HCT116 (cell line): ENCODE data around the gene CCDC9B.

Source experiments
- CTCF ChIP-seq, 3 experiments: fragments of 200-600 bp in 1 of 3; sonication (generic) in 1 of 3; IDR thresholded peaks in 2 of 3; conservative IDR thresholded peaks in 1 of 3; 2 replicates each; pipeline ENCODE4 v1.5.1; 2012 to 2017; ENCODE audit warnings: low read depth in 2 of 3, low read length in 2 of 3, antibody characterized with exemption in 1 of 3, borderline replicate concordance in 1 of 3, control low read depth in 1 of 3, mild to moderate bottlenecking in 1 of 3, mixed read lengths in 1 of 3, mixed run types in 1 of 3, moderate library complexity in 1 of 3; ENCODE audit not compliant: insufficient read depth in 1 of 3
- EZH2 ChIP-seq: fragments of 200-600 bp; sonication (generic); IDR thresholded peaks from 2 replicates; pipeline ENCODE4 v1.6.1; 2017; ENCODE audit warnings: antibody characterized with exemption, mixed run types
- MAX ChIP-seq: IDR thresholded peaks from 2 replicates; pipeline ENCODE4 v1.6.1; 2012
- POLR2A ChIP-seq: IDR thresholded peaks from 2 replicates; pipeline ENCODE4 v1.7.0; 2011; ENCODE audit warnings: borderline replicate concordance; ENCODE audit not compliant: insufficient read depth, insufficient read length; ENCODE audit errors: extremely low read depth
- POLR2AphosphoS5 ChIP-seq: IDR thresholded peaks from 2 replicates; pipeline ENCODE4 v1.6.1; 2011; ENCODE audit warnings: mild to moderate bottlenecking, low read depth, low read length, moderate library complexity

GRCh38 chr15:40295877-40296560 lies 44.7 kb downstream of the CCDC9B start:
- TF ChIP-seq CTCF (IDR thresholded peaks at IDR 0.05 in 2 of 3, conservative IDR thresholded peaks at IDR 0.05 in 1 of 3; ENCODE audit: borderline replicate concordance in 1 of 3, insufficient read depth in 1 of 3, low read depth in 2 of 3, low read length in 2 of 3) (no peak), MAX (no peak), EZH2 (no peak), POLR2A (no peak), POLR2AphosphoS5 (no peak)
